Endothelial cell of umbilical vein (primary cell): ENCODE data around the gene RPS6KA4. TPM values are rescaled to one million over a fixed set of nuclear protein-coding genes. Genes with fewer than 3 reads are reported as not detected.

Experiments used
- BruUV-seq: library from RNA; stranded (reverse); fragments of 400-500 nt; replicated peaks from 2 replicates; lab custom pipeline; 2021; lab: Mats Ljungman, UMichigan
- CTCF ChIA-PET: fragments of 300-600, 350-600 bp; sonication (Branson Sonifier 250); formaldehyde crosslinking; loops from one replicate; lab custom pipeline; 2021; ENCODE audit warnings: antibody characterized with exemption, inconsistent platforms; lab: Charles Lee
- POLR2A ChIA-PET: fragments of 300-600, 350-600 bp; sonication (Branson Sonifier 250); formaldehyde crosslinking; loops from one replicate; lab custom pipeline; 2021; ENCODE audit warnings: antibody characterized with exemption, inconsistent platforms; lab: Charles Lee
- DNase-seq: peaks from one replicate; pipeline ENCODE4 v3.0.0-alpha.2; 2011; ENCODE audit warnings: low read depth, low spot score
- FAIRE-seq: peaks from 2 replicates; lab custom pipeline; 2011; peaks lifted over from hg19 to GRCh38; lab: Jason Lieb, UNC
- H2AFZ ChIP-seq: 2 replicates; pipeline ENCODE4 v1.6.0; 2012; ENCODE audit warnings: low read depth, low read length, control low read depth, inconsistent platforms
- H3K27ac ChIP-seq: 2 replicates; pipeline ENCODE4 v1.5.1; 2011; ENCODE audit warnings: low read depth, mild to moderate bottlenecking, control low read depth, low read length, moderate library complexity; ENCODE audit not compliant: insufficient read depth
- H3K27me3 ChIP-seq, 2 experiments: 2 replicates each; pipeline versions ENCODE4 v1.6.0 to v1.6.1; 2011; ENCODE audit warnings: low read length in 2 of 2, mixed read lengths in 1 of 2; ENCODE audit not compliant: control insufficient read depth in 2 of 2, insufficient read depth in 2 of 2
- H3K36me3 ChIP-seq, 2 experiments: 2 replicates in 1 of 2; 3 replicates in 1 of 2; pipeline ENCODE4 v1.5.1; 2011; ENCODE audit warnings: low read length in 2 of 2, mild to moderate bottlenecking in 1 of 2, moderate library complexity in 1 of 2; ENCODE audit not compliant: control insufficient read depth in 2 of 2, insufficient read depth in 2 of 2; ENCODE audit errors: extremely low read depth in 1 of 2
- H3K4me1 ChIP-seq: 3 replicates; pipeline ENCODE4 v1.5.1; 2011; ENCODE audit warnings: mild to moderate bottlenecking, low read length; ENCODE audit not compliant: control insufficient read depth, insufficient read depth; ENCODE audit errors: extremely low read depth
- H3K4me2 ChIP-seq: 2 replicates; pipeline ENCODE4 v1.6.1; 2011; ENCODE audit warnings: low read length, control low read depth, mixed read lengths; ENCODE audit not compliant: insufficient read depth
- H3K4me3 ChIP-seq, 3 experiments: fragments of 200-600 bp in 1 of 3; sonication (generic), shearing (Covaris generic) in 1 of 3; replicated peaks in 1 of 3; 2 replicates each; pipeline ENCODE4 v1.5.1; 2011 to 2016; ENCODE audit warnings: control low read depth in 3 of 3, low read length in 3 of 3, mild to moderate bottlenecking in 2 of 3, inconsistent platforms in 1 of 3, low read depth in 1 of 3, moderate library complexity in 1 of 3; ENCODE audit not compliant: insufficient read depth in 1 of 3
- H3K79me2 ChIP-seq: 2 replicates; pipeline ENCODE4 v1.6.0; 2012; ENCODE audit warnings: low read length, inconsistent platforms; ENCODE audit not compliant: control insufficient read depth, insufficient read depth
- H3K9ac ChIP-seq: replicated peaks from 2 replicates; pipeline ENCODE3; 2011; ENCODE audit warnings: low read length, control low read depth; ENCODE audit not compliant: insufficient read depth; ENCODE audit errors: extremely low read depth
- H3K9me1 ChIP-seq: replicated peaks from 3 replicates; pipeline ENCODE4 v1.6.0; 2011; ENCODE audit warnings: mild to moderate bottlenecking, low read length; ENCODE audit not compliant: control insufficient read depth, insufficient read depth; ENCODE audit errors: extremely low read depth
- H3K9me3 ChIP-seq: replicated peaks from 2 replicates; pipeline ENCODE4 v1.5.1; 2012; ENCODE audit warnings: low read length, inconsistent platforms; ENCODE audit not compliant: control insufficient read depth, insufficient read depth
- H4K20me1 ChIP-seq: replicated peaks from 2 replicates; pipeline ENCODE3; 2011; ENCODE audit warnings: mild to moderate bottlenecking, low read length; ENCODE audit not compliant: control insufficient read depth, insufficient read depth; ENCODE audit errors: extremely low read depth
- EZH2 ChIP-seq: IDR thresholded peaks from 2 replicates; pipeline ENCODE4 v1.6.1; 2012; ENCODE audit warnings: borderline replicate concordance, low read depth, mild to moderate bottlenecking, moderate library complexity, low read length, inconsistent platforms; ENCODE audit not compliant: severe bottlenecking
- FOS ChIP-seq: IDR thresholded peaks from 2 replicates; pipeline ENCODE4 v1.6.1; 2011; ENCODE audit warnings: mild to moderate bottlenecking, low read length, moderate library complexity, borderline replicate concordance; ENCODE audit not compliant: insufficient read depth
- GATA2 ChIP-seq: IDR thresholded peaks from 2 replicates; pipeline ENCODE4 v1.7.0; 2011; ENCODE audit warnings: low read depth, mild to moderate bottlenecking, moderate library complexity, mixed read lengths, low read length; ENCODE audit not compliant: insufficient read length, insufficient read depth
- JUN ChIP-seq: IDR thresholded peaks from 2 replicates; pipeline ENCODE4 v1.6.1; 2011; ENCODE audit warnings: borderline replicate concordance, low read depth; ENCODE audit not compliant: insufficient read length, insufficient read depth
- MYC ChIP-seq: IDR thresholded peaks from one replicate; pipeline ENCODE4 v1.6.1; 2011; ENCODE audit warnings: mild to moderate bottlenecking, low read depth, low read length
- POLR2AphosphoS5 ChIP-seq: IDR thresholded peaks from 2 replicates; pipeline ENCODE4 v1.6.1; 2012; ENCODE audit warnings: low read depth, mild to moderate bottlenecking, control low read depth, low read length, moderate library complexity; ENCODE audit not compliant: insufficient read depth
- dilution Hi-C: fragments of 300-500 bp; cut with MboI; formaldehyde crosslinking; loops from one replicate; pipeline ENCODE4 v1.15.0; 2019; ENCODE audit warnings: low sequenced_read_pairs; ENCODE audit not compliant: extremely low pct_ligation_motif_present
- intact Hi-C: fragments of 100-400 bp; cut with micrococcal nuclease; formaldehyde crosslinking; loops from one replicate; pipeline ENCODE4 v1.10.0; 2022
- polyA plus RNA-seq, 4 experiments: library from polyadenylated mRNA; depleted of rRNA in 3 of 4; stranded (reverse) in 3 of 4; unstranded in 1 of 4; fragments of >200 nt; gene quantifications; 2 replicates each; pipeline versions ENCODE4 v1.2.1 to v1.2.3, GENCODE V29; 2011 to 2012; ENCODE audit warnings: missing spikeins in 1 of 4
- total RNA-seq: library from RNA; stranded (reverse); gene quantifications from 2 replicates; pipeline ENCODE4 v1.2.3, GENCODE V29; 2021
- TF ChIP-seq, protein P1 (sequence below): IDR thresholded peaks from 2 replicates; pipeline ENCODE4 v1.6.1; 2011; ENCODE audit not compliant: insufficient read depth, insufficient read length
- TF ChIP-seq, protein P2 (sequence below), 2 donors: IDR thresholded peaks; 1 replicate in 1 of 2; 2 replicates in 1 of 2; pipeline ENCODE4 v1.5.1; 2011; ENCODE audit warnings: low read length in 2 of 2, mild to moderate bottlenecking in 2 of 2, moderate library complexity in 2 of 2, control low read depth in 1 of 2, inconsistent platforms in 1 of 2, low read depth in 1 of 2; ENCODE audit not compliant: insufficient read depth in 1 of 2; ENCODE audit errors: extremely low read depth in 1 of 2

Gene RPS6KA4
- total and polyA plus RNA-seq, 2 donors (not counting 3 experiments of a cell fraction or from before 2014, with no cell fraction given), result 26.5 to 44.1 TPM

DNA sequence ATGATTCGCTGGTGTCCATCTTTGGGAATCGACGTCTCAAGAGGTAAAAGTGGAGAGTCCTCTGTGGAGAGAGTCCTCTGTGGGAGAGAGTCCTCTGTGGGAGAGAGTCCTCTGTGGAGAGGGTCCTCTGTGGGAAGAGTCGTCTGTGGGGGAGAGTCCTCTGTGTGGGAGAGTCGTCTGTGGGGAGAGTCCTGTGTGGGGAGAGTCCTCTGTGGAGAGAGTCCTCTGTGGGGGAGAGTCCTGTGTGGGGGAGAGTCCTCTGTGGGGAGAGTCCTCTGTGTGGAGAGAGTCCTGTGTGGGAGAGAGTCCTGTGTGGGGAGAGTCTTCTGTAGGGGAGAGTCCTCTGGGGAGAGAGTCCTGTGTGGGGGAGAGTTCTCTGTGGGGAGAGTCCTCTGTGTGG, 37.9 kb upstream of the RPS6KA4 start:
- TF ChIP-seq, protein P1, sequence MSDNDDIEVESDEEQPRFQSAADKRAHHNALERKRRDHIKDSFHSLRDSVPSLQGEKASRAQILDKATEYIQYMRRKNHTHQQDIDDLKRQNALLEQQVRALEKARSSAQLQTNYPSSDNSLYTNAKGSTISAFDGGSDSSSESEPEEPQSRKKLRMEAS, result no peak
- TF ChIP-seq MYC (no peak), JUN (no peak), GATA2 (no peak), EZH2 (no peak), FOS (no peak), POLR2AphosphoS5 (no peak)
- TF ChIP-seq, protein P2, sequence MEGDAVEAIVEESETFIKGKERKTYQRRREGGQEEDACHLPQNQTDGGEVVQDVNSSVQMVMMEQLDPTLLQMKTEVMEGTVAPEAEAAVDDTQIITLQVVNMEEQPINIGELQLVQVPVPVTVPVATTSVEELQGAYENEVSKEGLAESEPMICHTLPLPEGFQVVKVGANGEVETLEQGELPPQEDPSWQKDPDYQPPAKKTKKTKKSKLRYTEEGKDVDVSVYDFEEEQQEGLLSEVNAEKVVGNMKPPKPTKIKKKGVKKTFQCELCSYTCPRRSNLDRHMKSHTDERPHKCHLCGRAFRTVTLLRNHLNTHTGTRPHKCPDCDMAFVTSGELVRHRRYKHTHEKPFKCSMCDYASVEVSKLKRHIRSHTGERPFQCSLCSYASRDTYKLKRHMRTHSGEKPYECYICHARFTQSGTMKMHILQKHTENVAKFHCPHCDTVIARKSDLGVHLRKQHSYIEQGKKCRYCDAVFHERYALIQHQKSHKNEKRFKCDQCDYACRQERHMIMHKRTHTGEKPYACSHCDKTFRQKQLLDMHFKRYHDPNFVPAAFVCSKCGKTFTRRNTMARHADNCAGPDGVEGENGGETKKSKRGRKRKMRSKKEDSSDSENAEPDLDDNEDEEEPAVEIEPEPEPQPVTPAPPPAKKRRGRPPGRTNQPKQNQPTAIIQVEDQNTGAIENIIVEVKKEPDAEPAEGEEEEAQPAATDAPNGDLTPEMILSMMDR (IDR thresholded peaks at IDR 0.05; ENCODE audit: extremely low read depth in 1 of 2, insufficient read depth in 1 of 2, low read depth in 1 of 2, low read length in 2 of 2), result no peak
- dilution Hi-C loops, result no loop called here
- no peaks in the 10 kb centered on the region for H3K27me3 ChIP-seq
- H3K4me3 ChIP-seq, result no peak overlapping the region
- no TSS peak for BruUV-seq
- H3K4me1 ChIP-seq, result peaks cover 10% of the 10 kb centered on the region
- H3K4me2 ChIP-seq, result no peak overlapping the region
- no peaks in the 10 kb centered on the region for H3K9me1 ChIP-seq
- H3K27ac ChIP-seq, result no peak overlapping the region
- FAIRE-seq (no peak), DNase-seq (no peak)
- intact Hi-C loops, result no loop called here
- H3K36me3 ChIP-seq, result peaks cover 0 to 11% of the 10 kb centered on the region in 2 experiments
- no peak overlapping the region for H2AFZ ChIP-seq
- no peaks in the 10 kb centered on the region for H4K20me1 ChIP-seq
- H3K9me3 ChIP-seq, result no peaks in the 10 kb centered on the region
- POLR2A ChIA-PET, result no interaction called here
- CTCF ChIA-PET, result no interaction called here
- peaks cover 4% of the 10 kb centered on the region for H3K79me2 ChIP-seq
- H3K9ac ChIP-seq, result no peak overlapping the region
